Astrocyte (in vitro differentiated cells and primary cell): ENCODE measurements around the gene CGREF1. TPM values are rescaled to one million over a fixed set of nuclear protein-coding genes. Genes with fewer than 3 reads are reported as not detected.
A peak's percentile ranks its signal among the peaks of the same experiment; 100 is the strongest.

Experiments
- DNase-seq: peaks from one replicate; pipeline ENCODE4 v3.0.0-alpha.2; 2010; ENCODE audit warnings: low read depth
- FAIRE-seq: peaks from 2 replicates; lab custom pipeline; 2011; peaks lifted over from hg19 to GRCh38; lab: Jason Lieb, UNC
- H2AFZ ChIP-seq: 2 replicates; pipeline ENCODE4 v1.6.0; 2012; ENCODE audit warnings: low read depth, low read length, inconsistent platforms
- H3K27ac ChIP-seq: 2 replicates; pipeline ENCODE4 v1.5.1; 2011; ENCODE audit warnings: low read depth, low read length, inconsistent platforms
- H3K27me3 ChIP-seq: 2 replicates; pipeline ENCODE4 v1.6.0; 2011; ENCODE audit warnings: low read length, inconsistent platforms; ENCODE audit not compliant: insufficient read depth
- H3K36me3 ChIP-seq: 2 replicates; pipeline ENCODE4 v1.5.1; 2011; ENCODE audit warnings: low read length, inconsistent platforms; ENCODE audit not compliant: insufficient read depth
- H3K4me1 ChIP-seq: 2 replicates; pipeline ENCODE4 v1.5.1; 2011; ENCODE audit warnings: low read length, inconsistent platforms; ENCODE audit not compliant: insufficient read depth
- H3K4me2 ChIP-seq: 2 replicates; pipeline ENCODE4 v1.6.0; 2012; ENCODE audit warnings: low read length, inconsistent platforms
- H3K4me3 ChIP-seq: 2 replicates; pipeline ENCODE4 v1.5.1; 2011; ENCODE audit warnings: low read depth, mild to moderate bottlenecking, low read length, inconsistent platforms; ENCODE audit not compliant: insufficient read depth
- H3K79me2 ChIP-seq: 2 replicates; pipeline ENCODE4 v1.6.0; 2012; ENCODE audit warnings: mild to moderate bottlenecking, low read length, inconsistent platforms; ENCODE audit not compliant: insufficient read depth
- H3K9ac ChIP-seq: 2 replicates; pipeline ENCODE4 v1.6.0; 2012; ENCODE audit warnings: mild to moderate bottlenecking, low read length, inconsistent platforms
- H3K9me3 ChIP-seq: 2 replicates; pipeline ENCODE4 v1.5.1; 2012; ENCODE audit warnings: low read depth, mild to moderate bottlenecking, low read length, inconsistent platforms; ENCODE audit not compliant: insufficient read depth
- H4K20me1 ChIP-seq: 2 replicates; pipeline ENCODE4 v1.6.0; 2012; ENCODE audit warnings: low read length, inconsistent platforms; ENCODE audit not compliant: insufficient read depth
- H3K27ac Mint-ChIP-seq: one replicate; pipeline ENCODE4 v1.8.0; 2021; ENCODE audit warnings: mild to moderate bottlenecking, mixed read lengths; ENCODE audit not compliant: unreplicated experiment
- H3K27me3 Mint-ChIP-seq: one replicate; pipeline ENCODE4 v1.8.0; 2021; ENCODE audit warnings: low read depth, mixed read lengths; ENCODE audit not compliant: unreplicated experiment
- H3K36me3 Mint-ChIP-seq: one replicate; pipeline ENCODE4 v1.8.0; 2021; ENCODE audit warnings: low read depth, mixed read lengths; ENCODE audit not compliant: unreplicated experiment
- H3K4me1 Mint-ChIP-seq: one replicate; pipeline ENCODE4 v1.8.0; 2021; ENCODE audit warnings: low read depth, mixed read lengths; ENCODE audit not compliant: unreplicated experiment
- H3K4me3 Mint-ChIP-seq: one replicate; pipeline ENCODE4 v1.8.0; 2021; ENCODE audit warnings: mild to moderate bottlenecking, moderate library complexity, mixed read lengths; ENCODE audit not compliant: unreplicated experiment
- H3K9me3 Mint-ChIP-seq: one replicate; pipeline ENCODE4 v1.8.0; 2021; ENCODE audit warnings: mild to moderate bottlenecking, mixed read lengths; ENCODE audit not compliant: unreplicated experiment
- EZH2 ChIP-seq: IDR thresholded peaks from 2 replicates; pipeline ENCODE4 v1.6.1; 2012; ENCODE audit warnings: mild to moderate bottlenecking, low read length, inconsistent platforms; ENCODE audit not compliant: insufficient read depth
- total RNA-seq: library from RNA; stranded (reverse); gene quantifications from 2 replicates; pipeline ENCODE4 v1.2.1, GENCODE V29; 2021
- TF ChIP-seq, protein P1 (sequence below): IDR thresholded peaks from 2 replicates; pipeline ENCODE4 v1.5.1; 2011; ENCODE audit warnings: low read depth, mild to moderate bottlenecking, inconsistent platforms, low read length, moderate library complexity; ENCODE audit not compliant: insufficient read depth

CGREF1 gene
- total RNA-seq, 1 donor from 2014 or later = 1.8 TPM

DNA sequence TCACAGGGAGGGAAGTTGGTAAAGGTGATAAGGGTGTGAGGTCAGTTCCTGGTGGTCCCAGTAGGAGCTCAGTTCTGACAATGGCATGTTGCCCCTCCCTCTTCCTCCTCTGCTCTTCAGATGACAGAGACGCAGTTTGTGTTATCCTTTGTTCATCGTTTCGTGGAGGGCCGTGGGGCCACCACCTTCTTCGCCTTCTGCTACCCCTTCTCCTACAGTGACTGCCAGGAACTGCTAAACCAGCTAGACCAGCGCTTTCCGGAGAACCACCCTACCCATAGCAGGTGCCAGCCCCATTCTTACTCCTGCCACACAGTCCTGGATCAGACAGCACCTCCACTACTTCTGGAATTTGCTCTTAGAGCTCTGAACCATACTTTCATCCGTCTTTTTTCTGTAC is 65.2 kb downstream of the CGREF1 start:
- Histone ChIP-seq H3K27ac (no peak overlapping the region), H3K36me3 (peaks cover 11% of the 10 kb centered on the region), H3K4me3 (no peak overlapping the region), H2AFZ (no peak overlapping the region), H3K79me2 (no peaks in the 10 kb centered on the region), H3K9ac (no peak overlapping the region), H3K9me3 (no peaks in the 10 kb centered on the region), H4K20me1 (peaks cover 11% of the 10 kb centered on the region), H3K4me1 (peaks cover 14% of the 10 kb centered on the region), H3K27me3 (no peaks in the 10 kb centered on the region), H3K4me2 (no peak overlapping the region)
- FAIRE-seq (no peak), DNase-seq (no peak)
- TF ChIP-seq EZH2 = no peak
- TF ChIP-seq, protein P1, sequence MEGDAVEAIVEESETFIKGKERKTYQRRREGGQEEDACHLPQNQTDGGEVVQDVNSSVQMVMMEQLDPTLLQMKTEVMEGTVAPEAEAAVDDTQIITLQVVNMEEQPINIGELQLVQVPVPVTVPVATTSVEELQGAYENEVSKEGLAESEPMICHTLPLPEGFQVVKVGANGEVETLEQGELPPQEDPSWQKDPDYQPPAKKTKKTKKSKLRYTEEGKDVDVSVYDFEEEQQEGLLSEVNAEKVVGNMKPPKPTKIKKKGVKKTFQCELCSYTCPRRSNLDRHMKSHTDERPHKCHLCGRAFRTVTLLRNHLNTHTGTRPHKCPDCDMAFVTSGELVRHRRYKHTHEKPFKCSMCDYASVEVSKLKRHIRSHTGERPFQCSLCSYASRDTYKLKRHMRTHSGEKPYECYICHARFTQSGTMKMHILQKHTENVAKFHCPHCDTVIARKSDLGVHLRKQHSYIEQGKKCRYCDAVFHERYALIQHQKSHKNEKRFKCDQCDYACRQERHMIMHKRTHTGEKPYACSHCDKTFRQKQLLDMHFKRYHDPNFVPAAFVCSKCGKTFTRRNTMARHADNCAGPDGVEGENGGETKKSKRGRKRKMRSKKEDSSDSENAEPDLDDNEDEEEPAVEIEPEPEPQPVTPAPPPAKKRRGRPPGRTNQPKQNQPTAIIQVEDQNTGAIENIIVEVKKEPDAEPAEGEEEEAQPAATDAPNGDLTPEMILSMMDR = no peak
- H3K9me3 Mint-ChIP-seq = no peaks in the 10 kb centered on the region
- peaks cover 18% of the 10 kb centered on the region for H3K36me3 Mint-ChIP-seq
- H3K27me3 Mint-ChIP-seq = no peaks in the 10 kb centered on the region
- H3K4me3 Mint-ChIP-seq = peak overlapping the region; percentile 47
- no peak overlapping the region for H3K27ac Mint-ChIP-seq
- H3K4me1 Mint-ChIP-seq = peaks cover 2% of the 10 kb centered on the region

DNA sequence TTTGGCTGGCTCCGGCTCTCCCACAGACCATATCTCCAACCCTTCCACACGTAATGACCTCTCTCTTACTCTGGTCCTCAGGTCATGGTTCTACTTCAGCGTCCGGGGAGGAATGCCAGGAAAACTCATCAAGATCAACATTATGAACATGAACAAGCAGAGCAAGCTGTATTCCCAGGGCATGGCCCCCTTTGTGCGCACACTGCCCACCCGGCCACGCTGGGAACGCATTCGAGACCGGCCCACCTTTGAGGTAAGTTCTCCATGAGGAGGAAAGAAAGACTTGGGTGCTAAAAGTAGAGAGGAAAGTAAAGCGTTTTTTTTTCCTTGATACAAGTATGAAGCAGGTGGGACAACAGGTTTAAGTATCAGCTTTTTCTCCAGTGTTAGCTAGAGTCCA is 65.6 kb downstream of the CGREF1 start:
- no peaks in the 10 kb centered on the region for H3K27me3 ChIP-seq
- no peaks in the 10 kb centered on the region for H3K79me2 ChIP-seq
- Mint-ChIP-seq H3K27ac (no peak overlapping the region), H3K4me3 (peak overlapping the region; percentile 15), H3K9me3 (no peaks in the 10 kb centered on the region), H3K4me1 (peaks cover 2% of the 10 kb centered on the region), H3K27me3 (no peaks in the 10 kb centered on the region), H3K36me3 (peaks cover 16% of the 10 kb centered on the region)
- peaks cover 11% of the 10 kb centered on the region for H3K36me3 ChIP-seq
- H3K27ac ChIP-seq = no peak overlapping the region
- TF ChIP-seq EZH2 = no peak
- TF ChIP-seq, protein P1 = no peak
- H3K4me3 ChIP-seq = no peak overlapping the region
- FAIRE-seq (no peak), DNase-seq (no peak)
- H3K9ac ChIP-seq = no peak overlapping the region
- H2AFZ ChIP-seq = no peak overlapping the region
- no peaks in the 10 kb centered on the region for H3K9me3 ChIP-seq
- no peak overlapping the region for H3K4me2 ChIP-seq
- H4K20me1 ChIP-seq = peaks cover 11% of the 10 kb centered on the region
- H3K4me1 ChIP-seq = peaks cover 14% of the 10 kb centered on the region

DNA sequence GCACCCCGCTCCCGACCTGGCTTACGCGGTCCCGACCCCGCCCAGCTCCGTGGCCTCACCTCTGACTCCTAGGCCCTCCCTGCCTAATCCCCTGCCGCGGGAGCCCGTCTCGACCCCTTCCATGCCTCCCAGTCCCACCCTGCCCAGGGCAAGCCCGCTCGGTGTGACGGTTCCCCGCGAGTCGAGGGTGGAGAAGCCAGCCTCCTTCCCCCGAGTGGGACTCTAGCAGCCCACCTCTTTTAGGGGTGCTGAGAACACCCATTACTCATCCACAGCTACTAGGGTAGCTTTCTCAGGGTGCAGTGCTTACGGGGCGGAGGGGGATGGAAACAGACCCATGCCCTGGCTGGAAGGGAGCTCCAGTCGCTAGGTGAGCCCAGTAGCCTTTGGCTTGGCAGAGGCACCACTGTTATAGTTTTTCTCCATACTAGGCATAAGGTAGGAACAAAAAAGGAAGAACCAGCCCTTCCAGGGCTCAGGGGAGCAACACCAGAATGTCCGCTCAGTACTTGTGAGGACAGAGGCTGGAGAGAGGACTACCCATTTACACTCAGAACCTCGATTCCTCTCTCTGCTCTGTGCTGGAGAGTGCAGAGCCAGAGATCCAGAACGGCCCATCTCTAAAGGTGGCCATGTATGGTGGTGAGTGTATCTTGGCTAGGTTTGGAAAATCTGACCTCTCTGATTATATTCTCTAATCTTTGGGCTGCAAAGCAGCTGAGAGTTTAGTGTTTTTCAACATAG is 66.9 kb downstream of the CGREF1 start:
- H3K27me3 ChIP-seq = no peaks in the 10 kb centered on the region
- H4K20me1 ChIP-seq = peaks cover 11% of the 10 kb centered on the region
- Mint-ChIP-seq H3K4me3 (peak overlapping the region; percentile 87), H3K4me1 (peaks cover 2% of the 10 kb centered on the region), H3K9me3 (no peaks in the 10 kb centered on the region), H3K27ac (peak overlapping the region; percentile 77), H3K27me3 (no peaks in the 10 kb centered on the region), H3K36me3 (peaks cover 13% of the 10 kb centered on the region)
- H3K9ac ChIP-seq = peak overlapping the region; percentile 88
- no peak for TF ChIP-seq EZH2
- TF ChIP-seq, protein P1 = no peak
- peak overlapping the region; percentile 67 for H3K4me3 ChIP-seq
- H2AFZ ChIP-seq = peak overlapping the region; percentile 77
- peaks cover 11% of the 10 kb centered on the region for H3K36me3 ChIP-seq
- H3K79me2 ChIP-seq = no peaks in the 10 kb centered on the region
- no peaks in the 10 kb centered on the region for H3K9me3 ChIP-seq
- H3K4me2 ChIP-seq = peak overlapping the region; percentile 99
- DNase-seq = no peak
- H3K4me1 ChIP-seq = peaks cover 14% of the 10 kb centered on the region
- FAIRE-seq = no peak
- peak overlapping the region; percentile 40 for H3K27ac ChIP-seq
